GM12878 (cell line): ENCODE measurements around the gene GAK. TPM values are rescaled to one million over a fixed set of nuclear protein-coding genes. Genes with fewer than 3 reads are reported as not detected.

Experiments used
- ATAC-seq: fragments of 200-7000 bp; cut with Tn5 transposase; 3 replicates; pipeline ENCODE4 v1.9.1; 2020; ENCODE audit warnings: mild to moderate bottlenecking, moderate library complexity
- BruUV-seq: library from RNA; stranded (reverse); fragments of 400-500 nt; replicated peaks from 2 replicates; lab custom pipeline; 2021; lab: Mats Ljungman, UMichigan
- CTCF ChIA-PET: fragments of 300-600 bp; sonication (Branson Sonifier 250); formaldehyde crosslinking; extraction: SDS; loops from one replicate; lab custom pipeline; 2021; ENCODE audit warnings: inconsistent platforms; lab: Yijun Ruan, JAX
- POLR2A ChIA-PET: fragments of 350-600 bp; formaldehyde crosslinking; extraction: SDS; loops from one replicate; lab custom pipeline; 2021; ENCODE audit warnings: inconsistent platforms; lab: Charles Lee
- RAD21 ChIA-PET: fragments of 300-600 bp; sonication (Branson Sonifier 250); formaldehyde crosslinking; loops from one replicate; lab custom pipeline; 2023; ENCODE audit warnings: antibody characterized with exemption; ENCODE audit not compliant: unreplicated experiment; lab: Charles Lee
- SMC1A ChIA-PET: fragments of 300-600 bp; sonication (Branson Sonifier 250); formaldehyde crosslinking; loops from one replicate; lab custom pipeline; 2023; ENCODE audit not compliant: unreplicated experiment, uncharacterized antibody; lab: Charles Lee
- DNase-seq: peaks from one replicate; pipeline ENCODE4 v3.0.0-alpha.2; 2011; ENCODE audit warnings: low read depth, low spot score
- FAIRE-seq: peaks from 3 replicates; lab custom pipeline; 2011; peaks lifted over from hg19 to GRCh38; lab: Jason Lieb, UNC
- H2AFZ ChIP-seq: 2 replicates; pipeline ENCODE4 v1.6.0; 2011; ENCODE audit warnings: low read depth, low read length, control low read depth; ENCODE audit not compliant: control insufficient read depth
- H3K27ac ChIP-seq: 2 replicates; pipeline ENCODE4 v1.5.1; 2011; ENCODE audit warnings: control low read depth; ENCODE audit not compliant: control insufficient read depth, insufficient read depth
- H3K27me3 ChIP-seq, 2 experiments: replicated peaks in 1 of 2; 2 replicates each; pipeline versions ENCODE4 v1.6.0 to v1.6.1; 2011; ENCODE audit warnings: low read length in 1 of 2; ENCODE audit not compliant: control insufficient read depth in 2 of 2, insufficient read depth in 2 of 2
- H3K36me3 ChIP-seq, 2 experiments: 2 replicates each; pipeline ENCODE4 v1.5.1; 2011; ENCODE audit warnings: low read length in 1 of 2; ENCODE audit not compliant: control insufficient read depth in 2 of 2, insufficient read depth in 2 of 2
- H3K4me1 ChIP-seq: 2 replicates; pipeline ENCODE4 v1.6.1; 2011; ENCODE audit warnings: mild to moderate bottlenecking, low read length, moderate library complexity, mixed read lengths; ENCODE audit not compliant: control insufficient read depth, insufficient read depth
- H3K4me2 ChIP-seq: 2 replicates; pipeline ENCODE4 v1.6.0; 2011; ENCODE audit warnings: control low read depth; ENCODE audit not compliant: control insufficient read depth, insufficient read depth
- H3K4me3 ChIP-seq: fragments of 200-600 bp; sonication (generic); 2 replicates; pipeline ENCODE4 v1.5.1; 2016
- H3K79me2 ChIP-seq: 2 replicates; pipeline ENCODE4 v1.6.0; 2011; ENCODE audit warnings: low read length; ENCODE audit not compliant: control insufficient read depth, insufficient read depth
- H3K9ac ChIP-seq: 2 replicates; pipeline ENCODE4 v1.8.0; 2011; ENCODE audit warnings: low read length, control low read depth, mixed read lengths; ENCODE audit not compliant: control insufficient read depth, insufficient read depth
- H3K9me3 ChIP-seq: replicated peaks from 3 replicates; pipeline ENCODE4 v1.5.1; 2011; ENCODE audit warnings: mild to moderate bottlenecking, low read length; ENCODE audit not compliant: control insufficient read depth, insufficient read depth
- H4K20me1 ChIP-seq: 2 replicates; pipeline ENCODE4 v1.6.0; 2011; ENCODE audit not compliant: control insufficient read depth, insufficient read depth
- BCL3 ChIP-seq: IDR thresholded peaks from 2 replicates; pipeline ENCODE4 v1.6.1; 2011; ENCODE audit warnings: borderline replicate concordance, low read depth, mild to moderate bottlenecking, moderate library complexity, low read length; ENCODE audit not compliant: insufficient read depth, poor library complexity, severe bottlenecking
- CHD1 ChIP-seq: IDR thresholded peaks from 2 replicates; pipeline ENCODE4 v1.6.1; 2012; ENCODE audit warnings: low read depth, low read length, improper control_type of control experiment
- HSF1 ChIP-seq: fragments of 150-350 bp; IDR thresholded peaks from 2 replicates; pipeline ENCODE4 v1.6.1; 2014; ENCODE audit warnings: mild to moderate bottlenecking, low read depth, low read length
- JUND ChIP-seq: IDR thresholded peaks from 2 replicates; pipeline ENCODE4 v1.6.1; 2012; ENCODE audit warnings: low read depth, mild to moderate bottlenecking, low read length, improper control_type of control experiment, moderate library complexity
- MYC ChIP-seq: IDR thresholded peaks from 2 replicates; pipeline ENCODE4 v1.6.1; 2011; ENCODE audit warnings: mild to moderate bottlenecking, low read length, moderate library complexity, inconsistent platforms; ENCODE audit not compliant: insufficient read depth, insufficient replicate concordance, insufficient read length, severe bottlenecking
- NFYA ChIP-seq: IDR thresholded peaks from 2 replicates; pipeline ENCODE4 v1.6.1; 2011; ENCODE audit warnings: low read depth, mild to moderate bottlenecking, low read length, improper control_type of control experiment, borderline replicate concordance
- PAX8 ChIP-seq: fragments of 450-650 bp; IDR thresholded peaks from 2 replicates; pipeline ENCODE4 v1.6.1; 2017; ENCODE audit warnings: mild to moderate bottlenecking, moderate library complexity
- RAD51 ChIP-seq: fragments of 450-650 bp; IDR thresholded peaks from 2 replicates; pipeline ENCODE4 v1.6.1; 2016; ENCODE audit warnings: moderate library complexity, mild to moderate bottlenecking, inconsistent platforms
- TARDBP ChIP-seq: IDR thresholded peaks from 2 replicates; pipeline ENCODE4 v1.6.1; 2016; ENCODE audit warnings: borderline replicate concordance
- WGBS: methylation state at CpG from one replicate; pipeline ENCODE4 v1.1.6; 2016; ENCODE audit warnings: low lambda C conversion rate; ENCODE audit not compliant: insufficient replicate concordance, insufficient coverage; ENCODE audit errors: missing lambda C conversion rate; 5-methylcytosine and 5-hydroxymethylcytosine counted together
- in situ Hi-C: fragments of 300-500 bp; cut with MboI; formaldehyde crosslinking; loops from 9 replicates; pipeline ENCODE4 v1.14.3; 2018; ENCODE audit warnings: mixed read lengths
- intact Hi-C: fragments of 100-400 bp; cut with micrococcal nuclease; formaldehyde crosslinking; loops from one replicate; pipeline ENCODE4 v1.14.2; 2022; ENCODE audit not compliant: unreplicated experiment
- polyA plus RNA-seq, 11 experiments: library from polyadenylated mRNA; depleted of rRNA in 4 of 11; unstranded in 6 of 11; stranded (reverse) in 5 of 11; fragments of >200 nt; fragmentation: Nextera tagmentation in 4 of 11; fragmentation: Illumina TruSeq in 1 of 11; extraction: Ambion mirVana in 4 of 11; extraction: Trizol in 1 of 11; gene quantifications; 1 replicate in 1 of 11; 2 replicates in 10 of 11; pipeline versions ENCODE4 v1.2.1 to v1.2.3, GENCODE V29; 2011 to 2016; ENCODE audit warnings: inconsistent platforms in 2 of 11, missing spikeins in 2 of 11, low read depth in 1 of 11
- total RNA-seq, 4 experiments: library from RNA; depleted of rRNA in 3 of 4; stranded (reverse); fragments of >200 nt in 3 of 4; fragmentation: Illumina TruSeq in 1 of 4; extraction: Trizol in 1 of 4; gene quantifications; 2 replicates each; pipeline versions ENCODE4 v1.2.1 to v1.2.3, GENCODE V29; 2013 to 2021

Gene GAK
- total and polyA plus RNA-seq, 10 of the 15 experiments (the other 5 are each of a cell fraction or from before 2014, with no cell fraction given), result 0.82 to 127 (median 53.8) TPM

- Histone ChIP-seq H3K9me3 (no peaks in the 10 kb centered on the region), H3K27me3 (no peaks in the 10 kb centered on the region), H3K4me1 (no peaks in the 10 kb centered on the region), H3K36me3 (peaks cover 5 to 41% of the 10 kb centered on the region in 2 experiments; a peak in 3 of 4 replicates), H3K4me3 (no peak overlapping the region), H3K9ac (no peak overlapping the region), H2AFZ (no peak overlapping the region), H3K4me2 (no peak overlapping the region), H3K79me2 (no peaks in the 10 kb centered on the region), H4K20me1 (no peaks in the 10 kb centered on the region), H3K27ac (no peak overlapping the region)
- no peak for FAIRE-seq
- POLR2A ChIA-PET, result no interaction called here
- 99% methylated on average over 15 of the region's 15 CpGs for WGBS
- no peak for ATAC-seq
- no peak for DNase-seq
- intact Hi-C loops, result loop anchor here (10.0 kb wide), 1 partner anchor 87 kb away; the partner anchor contains the start of gene IDUA
- TF ChIP-seq PAX8, result no peak
- TF ChIP-seq BCL3, result no peak
- no peak for TF ChIP-seq RAD51
- TF ChIP-seq CHD1, result no peak
- TF ChIP-seq JUND, result no peak
- TF ChIP-seq HSF1, result no peak
- no peak for TF ChIP-seq MYC
- TF ChIP-seq NFYA, result no peak
- no peak for TF ChIP-seq TARDBP
- in situ Hi-C loops, result no loop called here
- BruUV-seq, result no TSS peak
- SMC1A ChIA-PET, result no interaction called here
- CTCF ChIA-PET, result interaction anchor here (1.2 kb wide), 1 partner anchor 89 kb away, joined by 5 read pairs; the partner anchor contains the start of gene IDUA
- RAD21 ChIA-PET, result interaction anchor here (1.3 kb wide), 1 partner anchor 89 kb away, joined by 3 read pairs; the partner anchor contains the start of gene IDUA
Observed at GRCh38 chr4:898123-898522, 34.0 kb downstream of the GAK start.
